Measurements from ENCODE around the gene C2CD4B.

C2CD4B gene

DNA sequence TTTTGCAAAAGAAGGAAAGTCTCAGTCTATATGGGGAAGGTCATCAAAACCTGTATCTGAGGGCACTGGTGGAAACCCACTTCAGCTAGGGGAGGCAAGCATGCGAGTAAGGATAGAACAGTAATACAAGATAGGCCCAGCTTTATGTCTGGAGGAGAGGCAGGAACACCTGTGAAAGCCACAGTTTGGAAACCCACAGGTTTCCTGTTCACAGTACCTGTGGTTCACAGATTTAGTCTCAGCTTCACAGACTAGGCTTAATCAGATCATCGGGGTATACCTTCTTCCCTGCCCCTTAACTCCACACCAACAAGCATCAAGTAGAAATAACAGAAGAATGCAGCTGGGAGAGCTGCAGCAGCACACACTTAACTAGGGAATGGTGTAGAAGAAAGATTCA, 36.2 kb downstream of the C2CD4B start:
- ChIA-PET POLR2A (no interaction called here), CTCF (no interaction called here)
- Histone ChIP-seq H3K9me3 (ENCODE audit: control insufficient read depth, insufficient read depth, low read depth, low read length) (no peaks in the 10 kb centered on the region), H3K4me3 (ENCODE audit: low read depth, low read length) (no peak overlapping the region), H3K4me1 (ENCODE audit: control insufficient read depth, insufficient read depth, low read length) (no peaks in the 10 kb centered on the region), H3K27ac (ENCODE audit: extremely low read depth, low read depth, low read length) (no peak overlapping the region), H3K36me3 (ENCODE audit: control insufficient read depth in 2 of 2, insufficient read depth in 1 of 2, low read length in 2 of 2) (no peaks in the 10 kb centered on the region)
- TF ChIP-seq ZNF169 (tag by site-specific recombination; IDR thresholded peaks at IDR 0.05) (no peak), YY1 (tag by site-specific recombination; IDR thresholded peaks at IDR 0.05) (no peak), ZNF530 (tag by site-specific recombination; IDR thresholded peaks at IDR 0.05; ENCODE audit: low read depth) (no peak), ZBTB7A (tag by site-specific recombination; IDR thresholded peaks at IDR 0.05; ENCODE audit: low read depth) (no peak), ZNF146 (tag by site-specific recombination; IDR thresholded peaks at IDR 0.05) (no peak), ZNF335 (tag by site-specific recombination; conservative IDR thresholded peaks at IDR 0.05) (no peak), ZNF311 (tag by site-specific recombination; IDR thresholded peaks at IDR 0.05; ENCODE audit: borderline replicate concordance) (no peak), TCF7L2 (IDR thresholded peaks at IDR 0.05; ENCODE audit: borderline replicate concordance, low read depth, low read length) (no peak), ZNF426 (tag by site-specific recombination; IDR thresholded peaks at IDR 0.05) (no peak), BCL11B (tag by site-specific recombination; IDR thresholded peaks at IDR 0.05; ENCODE audit: low read depth) (no peak), ZNF341 (tag by site-specific recombination; IDR thresholded peaks at IDR 0.05; ENCODE audit: low read depth) (no peak), ZNF266 (tag by site-specific recombination; IDR thresholded peaks at IDR 0.05; ENCODE audit: low read depth) (no peak), ZNF10 (tag by site-specific recombination; IDR thresholded peaks at IDR 0.05) (no peak), GLI4 (tag by site-specific recombination; IDR thresholded peaks at IDR 0.05) (no peak), ZNF677 (tag by site-specific recombination; IDR thresholded peaks at IDR 0.05) (no peak)
- TF ChIP-seq, protein P1, sequence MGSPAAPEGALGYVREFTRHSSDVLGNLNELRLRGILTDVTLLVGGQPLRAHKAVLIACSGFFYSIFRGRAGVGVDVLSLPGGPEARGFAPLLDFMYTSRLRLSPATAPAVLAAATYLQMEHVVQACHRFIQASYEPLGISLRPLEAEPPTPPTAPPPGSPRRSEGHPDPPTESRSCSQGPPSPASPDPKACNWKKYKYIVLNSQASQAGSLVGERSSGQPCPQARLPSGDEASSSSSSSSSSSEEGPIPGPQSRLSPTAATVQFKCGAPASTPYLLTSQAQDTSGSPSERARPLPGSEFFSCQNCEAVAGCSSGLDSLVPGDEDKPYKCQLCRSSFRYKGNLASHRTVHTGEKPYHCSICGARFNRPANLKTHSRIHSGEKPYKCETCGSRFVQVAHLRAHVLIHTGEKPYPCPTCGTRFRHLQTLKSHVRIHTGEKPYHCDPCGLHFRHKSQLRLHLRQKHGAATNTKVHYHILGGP (tag by site-specific recombination; IDR thresholded peaks at IDR 0.05): no peak
- TF ChIP-seq, protein P2, sequence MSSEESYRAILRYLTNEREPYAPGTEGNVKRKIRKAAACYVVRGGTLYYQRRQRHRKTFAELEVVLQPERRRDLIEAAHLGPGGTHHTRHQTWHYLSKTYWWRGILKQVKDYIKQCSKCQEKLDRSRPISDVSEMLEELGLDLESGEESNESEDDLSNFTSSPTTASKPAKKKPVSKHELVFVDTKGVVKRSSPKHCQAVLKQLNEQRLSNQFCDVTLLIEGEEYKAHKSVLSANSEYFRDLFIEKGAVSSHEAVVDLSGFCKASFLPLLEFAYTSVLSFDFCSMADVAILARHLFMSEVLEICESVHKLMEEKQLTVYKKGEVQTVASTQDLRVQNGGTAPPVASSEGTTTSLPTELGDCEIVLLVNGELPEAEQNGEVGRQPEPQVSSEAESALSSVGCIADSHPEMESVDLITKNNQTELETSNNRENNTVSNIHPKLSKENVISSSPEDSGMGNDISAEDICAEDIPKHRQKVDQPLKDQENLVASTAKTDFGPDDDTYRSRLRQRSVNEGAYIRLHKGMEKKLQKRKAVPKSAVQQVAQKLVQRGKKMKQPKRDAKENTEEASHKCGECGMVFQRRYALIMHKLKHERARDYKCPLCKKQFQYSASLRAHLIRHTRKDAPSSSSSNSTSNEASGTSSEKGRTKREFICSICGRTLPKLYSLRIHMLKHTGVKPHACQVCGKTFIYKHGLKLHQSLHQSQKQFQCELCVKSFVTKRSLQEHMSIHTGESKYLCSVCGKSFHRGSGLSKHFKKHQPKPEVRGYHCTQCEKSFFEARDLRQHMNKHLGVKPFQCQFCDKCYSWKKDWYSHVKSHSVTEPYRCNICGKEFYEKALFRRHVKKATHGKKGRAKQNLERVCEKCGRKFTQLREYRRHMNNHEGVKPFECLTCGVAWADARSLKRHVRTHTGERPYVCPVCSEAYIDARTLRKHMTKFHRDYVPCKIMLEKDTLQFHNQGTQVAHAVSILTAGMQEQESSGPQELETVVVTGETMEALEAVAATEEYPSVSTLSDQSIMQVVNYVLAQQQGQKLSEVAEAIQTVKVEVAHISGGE (tag by site-specific recombination; conservative IDR thresholded peaks at IDR 0.05; ENCODE audit: low read depth): no peak
- TF ChIP-seq, protein P3, sequence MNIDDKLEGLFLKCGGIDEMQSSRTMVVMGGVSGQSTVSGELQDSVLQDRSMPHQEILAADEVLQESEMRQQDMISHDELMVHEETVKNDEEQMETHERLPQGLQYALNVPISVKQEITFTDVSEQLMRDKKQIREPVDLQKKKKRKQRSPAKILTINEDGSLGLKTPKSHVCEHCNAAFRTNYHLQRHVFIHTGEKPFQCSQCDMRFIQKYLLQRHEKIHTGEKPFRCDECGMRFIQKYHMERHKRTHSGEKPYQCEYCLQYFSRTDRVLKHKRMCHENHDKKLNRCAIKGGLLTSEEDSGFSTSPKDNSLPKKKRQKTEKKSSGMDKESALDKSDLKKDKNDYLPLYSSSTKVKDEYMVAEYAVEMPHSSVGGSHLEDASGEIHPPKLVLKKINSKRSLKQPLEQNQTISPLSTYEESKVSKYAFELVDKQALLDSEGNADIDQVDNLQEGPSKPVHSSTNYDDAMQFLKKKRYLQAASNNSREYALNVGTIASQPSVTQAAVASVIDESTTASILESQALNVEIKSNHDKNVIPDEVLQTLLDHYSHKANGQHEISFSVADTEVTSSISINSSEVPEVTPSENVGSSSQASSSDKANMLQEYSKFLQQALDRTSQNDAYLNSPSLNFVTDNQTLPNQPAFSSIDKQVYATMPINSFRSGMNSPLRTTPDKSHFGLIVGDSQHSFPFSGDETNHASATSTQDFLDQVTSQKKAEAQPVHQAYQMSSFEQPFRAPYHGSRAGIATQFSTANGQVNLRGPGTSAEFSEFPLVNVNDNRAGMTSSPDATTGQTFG (tag by site-specific recombination; IDR thresholded peaks at IDR 0.05; ENCODE audit: borderline replicate concordance): no peak

DNA sequence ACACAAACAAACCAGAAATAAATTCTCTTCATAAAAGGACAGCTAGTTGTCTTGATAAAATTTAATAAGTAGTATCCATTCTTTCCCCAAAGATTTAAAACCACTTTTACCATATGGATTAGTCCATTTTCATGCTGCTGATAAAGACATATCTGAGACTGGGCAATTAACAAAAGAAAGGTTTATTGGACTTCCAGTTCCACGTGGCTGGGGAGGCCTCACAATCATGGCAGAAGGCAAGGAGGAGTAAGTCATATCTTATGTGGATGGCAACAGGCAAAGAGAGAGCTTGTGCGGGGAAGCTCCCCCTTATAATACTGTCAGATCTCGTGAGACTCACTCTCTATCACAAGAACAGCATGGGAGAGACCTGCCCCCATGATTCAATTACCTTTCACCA, 38.7 kb downstream of the C2CD4B start:
- Histone ChIP-seq H3K4me1 (ENCODE audit: control insufficient read depth, insufficient read depth, low read length) (no peaks in the 10 kb centered on the region), H3K9me3 (ENCODE audit: control insufficient read depth, insufficient read depth, low read depth, low read length) (no peaks in the 10 kb centered on the region), H3K4me3 (ENCODE audit: low read depth, low read length) (no peak overlapping the region), H3K36me3 (ENCODE audit: control insufficient read depth in 2 of 2, insufficient read depth in 1 of 2, low read length in 2 of 2) (no peaks in the 10 kb centered on the region), H3K27ac (ENCODE audit: extremely low read depth, low read depth, low read length) (no peak overlapping the region)
- ChIA-PET CTCF (interaction anchor here (0.7 to 3.0 kb wide), 7 partner anchors 12 to 1553 kb away, joined by 3 to 15 read pairs (median 4); no protein-coding TSS in a partner anchor), POLR2A (no interaction called here)
- TF ChIP-seq RBAK (tag by site-specific recombination; IDR thresholded peaks at IDR 0.05): no peak
- TF ChIP-seq, protein P4, sequence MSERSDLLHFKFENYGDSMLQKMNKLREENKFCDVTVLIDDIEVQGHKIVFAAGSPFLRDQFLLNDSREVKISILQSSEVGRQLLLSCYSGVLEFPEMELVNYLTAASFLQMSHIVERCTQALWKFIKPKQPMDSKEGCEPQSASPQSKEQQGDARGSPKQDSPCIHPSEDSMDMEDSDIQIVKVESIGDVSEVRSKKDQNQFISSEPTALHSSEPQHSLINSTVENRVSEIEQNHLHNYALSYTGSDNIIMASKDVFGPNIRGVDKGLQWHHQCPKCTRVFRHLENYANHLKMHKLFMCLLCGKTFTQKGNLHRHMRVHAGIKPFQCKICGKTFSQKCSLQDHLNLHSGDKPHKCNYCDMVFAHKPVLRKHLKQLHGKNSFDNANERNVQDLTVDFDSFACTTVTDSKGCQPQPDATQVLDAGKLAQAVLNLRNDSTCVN (tag by site-specific recombination; optimal IDR thresholded peaks at IDR 0.05): no peak
- no peak for TF ChIP-seq MYNN (tag by site-specific recombination; IDR thresholded peaks at IDR 0.05; ENCODE audit: borderline replicate concordance)
- peak; percentile 15; the same call in 1 of the 2 replicates for TF ChIP-seq TRIM28 (IDR thresholded peaks at IDR 0.05; ENCODE audit: borderline replicate concordance, low read length)
- TF ChIP-seq, protein P5, sequence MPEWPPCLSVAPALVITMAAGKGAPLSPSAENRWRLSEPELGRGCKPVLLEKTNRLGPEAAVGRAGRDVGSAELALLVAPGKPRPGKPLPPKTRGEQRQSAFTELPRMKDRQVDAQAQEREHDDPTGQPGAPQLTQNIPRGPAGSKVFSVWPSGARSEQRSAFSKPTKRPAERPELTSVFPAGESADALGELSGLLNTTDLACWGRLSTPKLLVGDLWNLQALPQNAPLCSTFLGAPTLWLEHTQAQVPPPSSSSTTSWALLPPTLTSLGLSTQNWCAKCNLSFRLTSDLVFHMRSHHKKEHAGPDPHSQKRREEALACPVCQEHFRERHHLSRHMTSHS (tag by site-specific recombination; IDR thresholded peaks at IDR 0.05): no peak
- TF ChIP-seq ZNF16 (tag by site-specific recombination; IDR thresholded peaks at IDR 0.05; ENCODE audit: low read depth): no peak
- peak; percentile 90 for TF ChIP-seq SETDB1 (IDR thresholded peaks at IDR 0.05; ENCODE audit: insufficient read length, low read length)
- TF ChIP-seq ZNF501 (tag by site-specific recombination; IDR thresholded peaks at IDR 0.05): no peak

All from HEK293 (cell line).